Endothelial cell of umbilical vein (primary cell): ENCODE measurements around the gene PZP. TPM values are rescaled to one million over a fixed set of nuclear protein-coding genes. Genes with fewer than 3 reads are reported as not detected.

Experiments
- BruUV-seq: library from RNA; stranded (reverse); fragments of 400-500 nt; replicated peaks from 2 replicates; lab custom pipeline; 2021; lab: Mats Ljungman, UMichigan
- CTCF ChIA-PET: fragments of 300-600, 350-600 bp; sonication (Branson Sonifier 250); formaldehyde crosslinking; loops from one replicate; lab custom pipeline; 2021; ENCODE audit warnings: antibody characterized with exemption, inconsistent platforms; lab: Charles Lee
- POLR2A ChIA-PET: fragments of 300-600, 350-600 bp; sonication (Branson Sonifier 250); formaldehyde crosslinking; loops from one replicate; lab custom pipeline; 2021; ENCODE audit warnings: antibody characterized with exemption, inconsistent platforms; lab: Charles Lee
- DNase-seq: peaks from one replicate; pipeline ENCODE4 v3.0.0-alpha.2; 2011; ENCODE audit warnings: low read depth, low spot score
- FAIRE-seq: peaks from 2 replicates; lab custom pipeline; 2011; peaks lifted over from hg19 to GRCh38; lab: Jason Lieb, UNC
- H2AFZ ChIP-seq: 2 replicates; pipeline ENCODE4 v1.6.0; 2012; ENCODE audit warnings: low read depth, low read length, control low read depth, inconsistent platforms
- H3K27ac ChIP-seq: 2 replicates; pipeline ENCODE4 v1.5.1; 2011; ENCODE audit warnings: low read depth, mild to moderate bottlenecking, control low read depth, low read length, moderate library complexity; ENCODE audit not compliant: insufficient read depth
- H3K27me3 ChIP-seq, 2 experiments: 2 replicates each; pipeline versions ENCODE4 v1.6.0 to v1.6.1; 2011; ENCODE audit warnings: low read length in 2 of 2, mixed read lengths in 1 of 2; ENCODE audit not compliant: control insufficient read depth in 2 of 2, insufficient read depth in 2 of 2
- H3K36me3 ChIP-seq, 2 experiments: 2 replicates in 1 of 2; 3 replicates in 1 of 2; pipeline ENCODE4 v1.5.1; 2011; ENCODE audit warnings: low read length in 2 of 2, mild to moderate bottlenecking in 1 of 2, moderate library complexity in 1 of 2; ENCODE audit not compliant: control insufficient read depth in 2 of 2, insufficient read depth in 2 of 2; ENCODE audit errors: extremely low read depth in 1 of 2
- H3K4me1 ChIP-seq: 3 replicates; pipeline ENCODE4 v1.5.1; 2011; ENCODE audit warnings: mild to moderate bottlenecking, low read length; ENCODE audit not compliant: control insufficient read depth, insufficient read depth; ENCODE audit errors: extremely low read depth
- H3K4me2 ChIP-seq: 2 replicates; pipeline ENCODE4 v1.6.1; 2011; ENCODE audit warnings: low read length, control low read depth, mixed read lengths; ENCODE audit not compliant: insufficient read depth
- H3K4me3 ChIP-seq, 3 experiments: fragments of 200-600 bp in 1 of 3; sonication (generic), shearing (Covaris generic) in 1 of 3; replicated peaks in 1 of 3; 2 replicates each; pipeline ENCODE4 v1.5.1; 2011 to 2016; ENCODE audit warnings: control low read depth in 3 of 3, low read length in 3 of 3, mild to moderate bottlenecking in 2 of 3, inconsistent platforms in 1 of 3, low read depth in 1 of 3, moderate library complexity in 1 of 3; ENCODE audit not compliant: insufficient read depth in 1 of 3
- H3K79me2 ChIP-seq: 2 replicates; pipeline ENCODE4 v1.6.0; 2012; ENCODE audit warnings: low read length, inconsistent platforms; ENCODE audit not compliant: control insufficient read depth, insufficient read depth
- H3K9ac ChIP-seq: replicated peaks from 2 replicates; pipeline ENCODE3; 2011; ENCODE audit warnings: low read length, control low read depth; ENCODE audit not compliant: insufficient read depth; ENCODE audit errors: extremely low read depth
- H3K9me1 ChIP-seq: replicated peaks from 3 replicates; pipeline ENCODE4 v1.6.0; 2011; ENCODE audit warnings: mild to moderate bottlenecking, low read length; ENCODE audit not compliant: control insufficient read depth, insufficient read depth; ENCODE audit errors: extremely low read depth
- H3K9me3 ChIP-seq: replicated peaks from 2 replicates; pipeline ENCODE4 v1.5.1; 2012; ENCODE audit warnings: low read length, inconsistent platforms; ENCODE audit not compliant: control insufficient read depth, insufficient read depth
- H4K20me1 ChIP-seq: replicated peaks from 2 replicates; pipeline ENCODE3; 2011; ENCODE audit warnings: mild to moderate bottlenecking, low read length; ENCODE audit not compliant: control insufficient read depth, insufficient read depth; ENCODE audit errors: extremely low read depth
- CTCF ChIP-seq, 2 donors: IDR thresholded peaks; 1 replicate in 1 of 2; 2 replicates in 1 of 2; pipeline ENCODE4 v1.5.1; 2011; ENCODE audit warnings: low read length in 2 of 2, mild to moderate bottlenecking in 2 of 2, moderate library complexity in 2 of 2, control low read depth in 1 of 2, inconsistent platforms in 1 of 2, low read depth in 1 of 2; ENCODE audit not compliant: insufficient read depth in 1 of 2; ENCODE audit errors: extremely low read depth in 1 of 2
- EZH2 ChIP-seq: IDR thresholded peaks from 2 replicates; pipeline ENCODE4 v1.6.1; 2012; ENCODE audit warnings: borderline replicate concordance, low read depth, mild to moderate bottlenecking, moderate library complexity, low read length, inconsistent platforms; ENCODE audit not compliant: severe bottlenecking
- FOS ChIP-seq: IDR thresholded peaks from 2 replicates; pipeline ENCODE4 v1.6.1; 2011; ENCODE audit warnings: mild to moderate bottlenecking, low read length, moderate library complexity, borderline replicate concordance; ENCODE audit not compliant: insufficient read depth
- GATA2 ChIP-seq: IDR thresholded peaks from 2 replicates; pipeline ENCODE4 v1.7.0; 2011; ENCODE audit warnings: low read depth, mild to moderate bottlenecking, moderate library complexity, mixed read lengths, low read length; ENCODE audit not compliant: insufficient read length, insufficient read depth
- JUN ChIP-seq: IDR thresholded peaks from 2 replicates; pipeline ENCODE4 v1.6.1; 2011; ENCODE audit warnings: borderline replicate concordance, low read depth; ENCODE audit not compliant: insufficient read length, insufficient read depth
- MAX ChIP-seq: IDR thresholded peaks from 2 replicates; pipeline ENCODE4 v1.6.1; 2011; ENCODE audit not compliant: insufficient read depth, insufficient read length
- MYC ChIP-seq: IDR thresholded peaks from one replicate; pipeline ENCODE4 v1.6.1; 2011; ENCODE audit warnings: mild to moderate bottlenecking, low read depth, low read length
- POLR2A ChIP-seq: IDR thresholded peaks from 2 replicates; pipeline ENCODE4 v1.6.1; 2012; ENCODE audit warnings: low read depth, mild to moderate bottlenecking, control low read depth, low read length
- POLR2AphosphoS5 ChIP-seq: IDR thresholded peaks from 2 replicates; pipeline ENCODE4 v1.6.1; 2012; ENCODE audit warnings: low read depth, mild to moderate bottlenecking, control low read depth, low read length, moderate library complexity; ENCODE audit not compliant: insufficient read depth
- dilution Hi-C: fragments of 300-500 bp; cut with MboI; formaldehyde crosslinking; loops from one replicate; pipeline ENCODE4 v1.15.0; 2019; ENCODE audit warnings: low sequenced_read_pairs; ENCODE audit not compliant: extremely low pct_ligation_motif_present
- intact Hi-C: fragments of 100-400 bp; cut with micrococcal nuclease; formaldehyde crosslinking; loops from one replicate; pipeline ENCODE4 v1.10.0; 2022
- polyA plus RNA-seq, 4 experiments: library from polyadenylated mRNA; depleted of rRNA in 3 of 4; stranded (reverse) in 3 of 4; unstranded in 1 of 4; fragments of >200 nt; gene quantifications; 2 replicates each; pipeline versions ENCODE4 v1.2.1 to v1.2.3, GENCODE V29; 2011 to 2012; ENCODE audit warnings: missing spikeins in 1 of 4
- total RNA-seq: library from RNA; stranded (reverse); gene quantifications from 2 replicates; pipeline ENCODE4 v1.2.3, GENCODE V29; 2021

PZP gene
- total and polyA plus RNA-seq, 2 donors (not counting 3 experiments of a cell fraction or from before 2014, with no cell fraction given): 0.73 to 0.84 TPM

- no TSS peak for BruUV-seq
- no peak for FAIRE-seq
These were observed 92.2 kb downstream of the PZP start, which contains the start of gene A2M for GRCh38 chr12:9115731-9116559. Gene A2M, minus strand, starts transcription at chr12:9115919. Its CDS starts 70 bp downstream, at chr12:9115849.

More at GRCh38 chr12:9115731-9116559, 92.2 kb downstream of the PZP start, which contains the start of gene A2M:
- no peaks in the 10 kb centered on the region for H3K9me3 ChIP-seq
- H3K4me1 ChIP-seq: no peaks in the 10 kb centered on the region
- no peak within 1 kb of the TSS for H2AFZ ChIP-seq
- H3K27ac ChIP-seq: no peak within 1 kb of the TSS
- no peak within 1 kb of the TSS for H3K9ac ChIP-seq
- no peaks in the 10 kb centered on the region for H4K20me1 ChIP-seq
- peaks cover 2 to 4% of the 10 kb centered on the region in 2 experiments for H3K27me3 ChIP-seq
- intact Hi-C loops: loop anchor here (5.0 kb wide), 1 partner anchor 46 kb away; no protein-coding TSS in a partner anchor
- no peaks in the 10 kb centered on the region for H3K36me3 ChIP-seq
- H3K9me1 ChIP-seq: no peaks in the 10 kb centered on the region
- dilution Hi-C loops: no loop called here
- POLR2A ChIA-PET: no interaction called here
- H3K4me3 ChIP-seq: no peak within 1 kb of the TSS
- no peak within 1 kb of the TSS for H3K4me2 ChIP-seq
- CTCF ChIA-PET: interaction anchor here (0.8 to 1.0 kb wide), 2 partner anchors 20 to 45 kb away, joined by 3 read pairs; no protein-coding TSS in a partner anchor
- no peaks in the 10 kb centered on the region for H3K79me2 ChIP-seq
- TF ChIP-seq JUN (no peak), EZH2 (no peak), MYC (no peak), POLR2AphosphoS5 (no peak), GATA2 (no peak), POLR2A (no peak), MAX (no peak), CTCF (IDR thresholded peaks at IDR 0.05; ENCODE audit: extremely low read depth in 1 of 2, insufficient read depth in 1 of 2, low read depth in 1 of 2, low read length in 2 of 2) (no peak), FOS (no peak)
- DNase-seq: peak; percentile 49
